Neural progenitor cell (in vitro differentiated cells): ENCODE results near the gene GASK1A.

Experiments
- EZH2phosphoT487 ChIP-seq: fragments of 200-600 bp; sonication (generic); IDR thresholded peaks from 2 replicates; pipeline ENCODE4 v1.6.1; 2017; ENCODE audit warnings: antibody characterized with exemption
- TF ChIP-seq, protein P1 (sequence below): fragments of 200-600 bp; sonication (generic); IDR thresholded peaks from 2 replicates; pipeline ENCODE4 v1.5.1; 2017; ENCODE audit warnings: antibody characterized with exemption, mild to moderate bottlenecking

DNA sequence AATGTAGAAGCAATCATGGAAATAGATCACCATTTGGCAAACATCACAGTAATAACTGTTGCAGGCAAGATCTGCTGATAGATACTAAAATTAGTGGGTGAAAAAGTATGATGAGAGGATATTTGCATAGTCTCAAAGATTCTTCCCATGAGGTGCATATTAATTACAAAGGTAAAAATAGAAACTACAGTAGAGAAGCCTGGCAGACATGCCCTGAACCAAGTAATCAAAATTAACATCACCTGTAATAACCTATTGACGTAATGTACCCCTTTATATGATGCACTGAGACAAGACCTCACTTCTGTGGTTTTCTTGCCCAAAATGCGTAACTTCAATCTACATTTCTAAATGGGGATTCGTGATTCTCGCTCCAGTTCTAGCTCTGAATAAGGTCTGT, 112.4 kb downstream of the GASK1A start:
- TF ChIP-seq, protein P1, sequence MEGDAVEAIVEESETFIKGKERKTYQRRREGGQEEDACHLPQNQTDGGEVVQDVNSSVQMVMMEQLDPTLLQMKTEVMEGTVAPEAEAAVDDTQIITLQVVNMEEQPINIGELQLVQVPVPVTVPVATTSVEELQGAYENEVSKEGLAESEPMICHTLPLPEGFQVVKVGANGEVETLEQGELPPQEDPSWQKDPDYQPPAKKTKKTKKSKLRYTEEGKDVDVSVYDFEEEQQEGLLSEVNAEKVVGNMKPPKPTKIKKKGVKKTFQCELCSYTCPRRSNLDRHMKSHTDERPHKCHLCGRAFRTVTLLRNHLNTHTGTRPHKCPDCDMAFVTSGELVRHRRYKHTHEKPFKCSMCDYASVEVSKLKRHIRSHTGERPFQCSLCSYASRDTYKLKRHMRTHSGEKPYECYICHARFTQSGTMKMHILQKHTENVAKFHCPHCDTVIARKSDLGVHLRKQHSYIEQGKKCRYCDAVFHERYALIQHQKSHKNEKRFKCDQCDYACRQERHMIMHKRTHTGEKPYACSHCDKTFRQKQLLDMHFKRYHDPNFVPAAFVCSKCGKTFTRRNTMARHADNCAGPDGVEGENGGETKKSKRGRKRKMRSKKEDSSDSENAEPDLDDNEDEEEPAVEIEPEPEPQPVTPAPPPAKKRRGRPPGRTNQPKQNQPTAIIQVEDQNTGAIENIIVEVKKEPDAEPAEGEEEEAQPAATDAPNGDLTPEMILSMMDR: no peak
- no peak for TF ChIP-seq EZH2phosphoT487
